GM18951 (cell line): ENCODE results near the gene PTPRD.

Experiments used
- POLR2A ChIP-seq: IDR thresholded peaks from 4 replicates; pipeline ENCODE4 v1.6.1; 2011; ENCODE audit warnings: mild to moderate bottlenecking; ENCODE audit not compliant: insufficient read length, insufficient read depth; ENCODE audit errors: extremely low read depth
- in situ Hi-C: fragments of 300-500 bp; cut with MboI; formaldehyde crosslinking; loops from one replicate; pipeline ENCODE4 v1.12.0; 2022; ENCODE audit warnings: low sequenced_read_pairs, mixed read lengths, inconsistent platforms; ENCODE audit not compliant: unreplicated experiment

PTPRD gene

GRCh38 chr9:10080012-10080411 is 532.8 kb downstream of the PTPRD start:
- in situ Hi-C loops = no loop called here
- TF ChIP-seq POLR2A = no peak

- no peak for TF ChIP-seq POLR2A
- in situ Hi-C loops = no loop called here
Observed at GRCh38 chr9:10079284-10079964, 533.4 kb downstream of the PTPRD start.

- in situ Hi-C loops = loop anchor here (25.0 kb wide), 1 partner anchor 191 kb away; no protein-coding TSS in a partner anchor
- TF ChIP-seq POLR2A = no peak
Observed at GRCh38 chr9:10071579-10071978, 541.2 kb downstream of the PTPRD start.

GRCh38 chr9:10062629-10063395 is 550.0 kb downstream of the PTPRD start:
- TF ChIP-seq POLR2A = no peak
- in situ Hi-C loops = loop anchor here (25.0 kb wide), 1 partner anchor 199 kb away; no protein-coding TSS in a partner anchor

GRCh38 chr9:10059044-10059443 is 553.8 kb downstream of the PTPRD start:
- in situ Hi-C loops = loop anchor here (25.0 kb wide), 1 partner anchor 203 kb away; no protein-coding TSS in a partner anchor
- no peak for TF ChIP-seq POLR2A

- in situ Hi-C loops = loop anchor here (25.0 kb wide), 1 partner anchor 206 kb away; no protein-coding TSS in a partner anchor
- TF ChIP-seq POLR2A = no peak
Observed at GRCh38 chr9:10055886-10056395, 556.9 kb downstream of the PTPRD start.

GRCh38 chr9:10054456-10054855 is 558.3 kb downstream of the PTPRD start:
- TF ChIP-seq POLR2A = no peak
- in situ Hi-C loops = loop anchor here (25.0 kb wide), 1 partner anchor 208 kb away; no protein-coding TSS in a partner anchor

GRCh38 chr9:10052916-10053315 is 559.9 kb downstream of the PTPRD start:
- TF ChIP-seq POLR2A = no peak
- in situ Hi-C loops = loop anchor here (25.0 kb wide), 1 partner anchor 209 kb away; no protein-coding TSS in a partner anchor

GRCh38 chr9:10052181-10052580 is 560.6 kb downstream of the PTPRD start:
- in situ Hi-C loops = loop anchor here (25.0 kb wide), 1 partner anchor 210 kb away; no protein-coding TSS in a partner anchor
- TF ChIP-seq POLR2A = no peak

GRCh38 chr9:10050016-10050415 is 562.8 kb downstream of the PTPRD start:
- in situ Hi-C loops = loop anchor here (25.0 kb wide), 1 partner anchor 212 kb away; no protein-coding TSS in a partner anchor
- no peak for TF ChIP-seq POLR2A

- in situ Hi-C loops = no loop called here
- no peak for TF ChIP-seq POLR2A
Observed at GRCh38 chr9:10048994-10049393, 563.8 kb downstream of the PTPRD start.

GRCh38 chr9:10045598-10045997 is 567.2 kb downstream of the PTPRD start:
- in situ Hi-C loops = no loop called here
- no peak for TF ChIP-seq POLR2A

GRCh38 chr9:10041726-10042229 is 571.0 kb downstream of the PTPRD start:
- in situ Hi-C loops = no loop called here
- TF ChIP-seq POLR2A = no peak
